T47D (cell line): Measurements from ENCODE around the gene ADGRB2.

ENCODE experiments used
- DNase-seq, 2 experiments: peaks; one replicate each; pipeline versions ENCODE4 v3.0.0 to v3.0.0-alpha.2; 2011 to 2012; ENCODE audit warnings: low read depth in 1 of 2, low spot score in 1 of 2
- JUND ChIP-seq: IDR thresholded peaks from 2 replicates; pipeline ENCODE4 v1.6.1; 2012; ENCODE audit warnings: low read depth
- in situ Hi-C: cut with HindIII; loops from 2 replicates; pipeline ENCODE4 v1.10.0; 2016; ENCODE audit warnings: low sequenced_read_pairs, low pct_unique_long_range_greater_than_20kb

Gene ADGRB2

DNA sequence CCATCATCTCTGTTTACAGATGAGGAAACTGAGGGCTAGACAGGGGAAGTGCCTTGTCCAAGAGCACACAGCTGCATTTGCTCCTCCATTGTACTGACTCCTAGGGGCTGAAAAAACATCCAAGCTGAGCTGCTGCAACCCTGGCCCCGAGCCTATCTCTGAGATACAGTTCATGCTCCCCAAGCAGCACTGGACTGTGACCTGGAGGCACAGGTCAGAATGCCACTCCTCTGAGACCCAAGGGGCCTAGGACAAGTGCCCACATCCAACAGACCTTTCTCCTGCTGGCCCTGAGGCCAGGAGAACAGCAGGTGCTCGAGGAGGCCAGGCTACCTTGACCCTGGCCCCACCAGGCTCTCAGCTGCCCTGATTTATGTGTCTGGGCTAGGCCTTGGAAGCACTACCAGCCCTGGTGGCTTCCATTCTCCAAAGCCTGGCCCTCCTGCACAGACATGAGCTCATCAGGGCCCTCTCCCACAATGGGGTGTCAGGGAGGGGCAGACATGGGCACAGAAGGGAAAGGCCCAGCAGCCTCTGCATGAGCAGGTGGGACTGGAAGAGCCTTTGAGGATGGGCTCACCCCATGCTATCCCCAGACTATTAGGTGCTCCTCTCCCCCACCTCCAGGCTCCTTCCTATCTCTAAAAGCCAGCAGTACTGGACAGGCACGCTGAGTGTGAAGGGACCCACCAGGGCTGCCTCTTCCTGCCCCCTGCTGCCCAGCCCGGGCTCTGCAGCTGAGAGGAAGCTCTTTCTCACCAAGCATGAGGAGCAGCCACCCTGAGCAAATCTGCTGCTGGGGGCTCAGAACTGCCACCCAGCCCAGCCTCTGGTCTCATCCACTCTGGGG is 18.8 kb downstream of the ADGRB2 start:
- in situ Hi-C loops, result no loop called here
- peak in 1 of 2 experiments; percentile 55 for DNase-seq

DNA sequence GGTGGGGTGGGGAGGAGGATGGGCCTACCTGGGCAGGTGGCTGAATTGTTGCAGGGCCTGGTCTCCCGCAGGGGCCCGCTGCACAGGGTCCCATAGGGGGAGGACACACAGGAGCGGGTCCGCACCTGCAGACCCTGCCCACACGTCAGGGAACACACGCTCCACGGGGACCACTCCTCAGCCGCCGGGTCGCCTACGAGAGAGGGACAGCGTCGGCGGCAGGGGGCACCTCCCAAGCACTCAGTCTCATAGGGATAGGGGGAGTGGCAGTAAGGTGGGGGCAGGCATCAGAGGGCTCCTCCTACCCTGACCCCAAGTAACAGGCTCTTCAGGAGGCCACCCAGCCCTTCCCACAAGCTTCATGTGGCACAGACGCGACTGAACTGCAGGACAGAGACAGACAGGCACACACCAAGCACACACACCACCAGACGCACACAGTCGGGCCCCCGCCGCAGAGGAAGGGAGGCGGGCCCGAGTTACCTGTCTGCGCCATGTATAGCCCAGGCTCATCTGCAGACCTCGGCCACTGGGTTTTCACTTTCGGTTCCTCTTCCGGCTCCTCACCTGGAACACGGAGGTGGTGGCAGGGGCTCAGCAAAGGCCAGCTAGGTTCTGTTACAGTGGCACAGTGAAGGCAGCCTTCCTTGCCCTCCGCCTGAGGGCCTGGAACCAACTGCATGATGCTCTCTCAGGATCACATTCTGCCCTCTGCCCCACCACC is 19.8 kb downstream of the ADGRB2 start:
- DNase-seq, result no peak
- in situ Hi-C loops, result no loop called here
- TF ChIP-seq JUND, result no peak

More for the DNA sequence above, 18.8 kb downstream of the ADGRB2 start:
- no peak for TF ChIP-seq JUND

GRCh38 chr1:31742462-31743212 is 21.5 kb downstream of the ADGRB2 start:
- no peak for TF ChIP-seq JUND
- in situ Hi-C loops, result no loop called here
- no peak for DNase-seq

DNA sequence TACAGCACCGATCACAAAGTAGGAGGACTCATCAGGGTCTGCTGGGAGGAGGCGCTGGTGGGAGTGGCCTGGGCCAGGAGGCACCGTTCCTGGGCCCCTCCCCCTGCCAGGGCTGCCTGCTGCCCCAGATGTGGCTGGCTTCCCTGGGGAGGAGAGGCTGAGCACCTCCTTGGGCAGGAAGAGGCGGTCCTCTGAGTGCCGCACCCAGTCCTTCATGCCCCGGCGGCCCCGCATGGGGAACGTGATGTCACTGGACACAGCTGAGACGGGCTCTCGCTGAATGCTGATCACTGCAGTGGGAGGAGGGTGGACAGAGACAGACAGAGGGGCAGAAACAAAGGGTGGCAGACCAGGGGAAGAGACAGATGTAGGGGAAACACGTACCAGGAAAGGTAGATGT is 24.8 kb downstream of the ADGRB2 start:
- TF ChIP-seq JUND, result no peak
- in situ Hi-C loops, result no loop called here
- DNase-seq, result no peak

GRCh38 chr1:31736675-31737074 is 27.5 kb downstream of the ADGRB2 start:
- no peak for DNase-seq
- in situ Hi-C loops, result no loop called here
- no peak for TF ChIP-seq JUND

DNA sequence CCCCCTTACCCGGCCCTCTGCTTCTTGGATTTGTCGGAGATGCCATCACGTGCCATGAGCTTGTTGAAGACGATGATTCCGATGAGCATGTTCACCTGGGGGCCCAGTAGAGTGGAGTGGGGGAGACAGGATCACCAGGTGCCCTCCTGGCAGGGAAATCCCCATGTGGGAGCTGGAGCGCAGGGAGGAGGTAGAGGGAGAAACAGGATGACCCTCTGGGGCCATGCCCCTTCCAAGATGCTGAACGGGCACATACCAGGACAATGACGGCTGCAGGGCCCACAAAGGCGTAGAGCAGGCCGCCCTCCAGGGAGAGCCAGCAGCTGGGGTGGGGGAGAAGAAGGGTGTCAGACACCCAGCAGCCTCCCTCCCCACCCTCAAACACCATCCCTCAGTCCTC is 28.6 kb downstream of the ADGRB2 start:
- DNase-seq, result no peak
- TF ChIP-seq JUND, result no peak
- in situ Hi-C loops, result no loop called here

- in situ Hi-C loops, result no loop called here
- TF ChIP-seq JUND, result no peak
- no peak for DNase-seq
These were observed 29.5 kb downstream of the ADGRB2 start for GRCh38 chr1:31734582-31735107.

DNA sequence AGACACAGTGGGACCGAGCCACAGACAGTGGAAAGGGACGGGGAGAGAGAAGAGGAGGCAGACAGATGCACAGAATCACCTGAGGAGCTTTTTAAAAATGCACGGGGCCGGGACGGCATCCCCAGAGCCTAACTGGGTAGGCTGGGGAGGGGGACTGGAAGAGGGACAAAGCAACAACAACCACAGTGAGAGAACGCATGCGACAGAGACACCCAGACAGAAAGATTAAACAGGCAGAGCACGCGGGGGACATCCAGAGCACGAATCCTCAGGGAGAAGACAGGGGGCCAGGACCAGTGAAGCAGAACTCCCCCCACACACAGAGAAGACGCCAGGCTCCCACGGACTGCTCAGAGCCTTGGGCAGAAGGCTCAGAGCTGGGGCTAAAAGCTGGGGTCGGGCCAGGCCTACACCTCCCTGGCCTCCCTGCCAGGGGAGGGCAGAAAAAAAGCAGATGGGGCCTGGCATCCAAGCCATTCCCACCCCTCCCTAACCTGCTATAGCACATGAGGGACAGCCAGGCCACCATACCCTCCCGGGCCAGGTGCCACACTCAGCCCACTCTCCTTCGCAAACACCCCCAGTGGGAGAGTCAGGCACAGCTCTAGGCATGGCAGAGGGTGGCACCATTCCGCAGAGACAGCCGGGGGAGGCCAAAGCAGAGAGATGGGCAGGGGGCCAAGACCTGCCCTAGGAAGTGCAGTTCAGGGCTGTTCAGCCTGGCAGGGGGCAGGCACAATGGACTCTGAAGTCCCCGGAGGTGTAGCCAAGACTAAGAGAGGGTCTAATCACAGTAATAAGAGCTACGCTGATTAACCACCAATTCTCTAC is 30.5 kb downstream of the ADGRB2 start:
- DNase-seq, result no peak
- in situ Hi-C loops, result no loop called here
- no peak for TF ChIP-seq JUND

DNA sequence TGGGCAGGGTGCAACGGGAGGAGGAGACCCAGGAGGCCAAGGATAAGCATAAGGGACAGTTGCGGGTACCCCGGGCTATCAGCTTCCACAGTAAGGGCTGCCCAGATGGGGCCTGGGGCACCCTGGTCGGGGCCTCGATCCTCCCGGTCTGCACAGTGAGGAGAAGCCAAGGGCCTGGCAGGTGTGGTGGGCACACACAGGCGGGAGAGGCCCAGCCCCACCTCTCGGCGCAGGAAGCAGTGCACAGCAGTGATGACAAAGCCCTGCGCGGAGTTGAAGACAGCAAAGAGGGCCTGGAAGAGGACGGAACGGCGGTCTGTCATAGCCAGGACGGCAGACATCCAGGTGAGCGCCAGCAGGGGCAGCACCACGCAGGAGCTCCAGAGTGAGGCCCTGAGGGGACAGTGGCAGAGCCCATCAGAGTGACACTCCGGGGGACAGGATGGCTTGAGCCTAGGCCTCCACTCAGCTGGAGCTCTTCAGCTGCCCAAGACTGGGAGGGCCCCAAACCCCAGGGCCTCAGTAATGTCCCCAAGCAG is 31.3 kb downstream of the ADGRB2 start:
- DNase-seq, result no peak
- no peak for TF ChIP-seq JUND
- in situ Hi-C loops, result no loop called here

- TF ChIP-seq JUND, result no peak
- in situ Hi-C loops, result no loop called here
- no peak for DNase-seq
These were observed 31.8 kb downstream of the ADGRB2 start for GRCh38 chr1:31732343-31732742.

- DNase-seq, result no peak
- TF ChIP-seq JUND, result no peak
- in situ Hi-C loops, result no loop called here
These were observed 33.0 kb downstream of the ADGRB2 start for GRCh38 chr1:31731049-31731565.
